ENCODE measurements around the gene LDLRAD4.

DNA sequence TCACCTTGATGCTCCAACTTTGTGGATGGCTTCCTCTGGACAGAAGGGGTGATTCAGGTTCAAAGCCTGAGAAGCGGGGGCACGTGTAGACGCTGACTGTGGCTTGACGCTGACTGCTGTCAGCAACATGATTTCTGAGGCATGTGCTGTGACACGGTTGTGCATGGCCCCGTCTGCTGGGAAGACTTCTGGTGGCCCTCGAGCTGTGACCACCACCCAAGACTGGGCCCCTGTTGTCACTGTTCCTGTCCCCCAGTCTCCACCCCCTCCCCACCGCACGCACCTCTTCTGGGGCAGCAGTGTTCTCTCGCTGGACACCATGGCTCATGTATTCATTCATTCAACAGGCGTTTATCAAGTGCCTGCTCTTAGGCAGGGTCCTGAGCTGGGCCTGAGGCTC lies 262.8 kb downstream of the LDLRAD4 start:
- TF ChIP-seq, protein P1, sequence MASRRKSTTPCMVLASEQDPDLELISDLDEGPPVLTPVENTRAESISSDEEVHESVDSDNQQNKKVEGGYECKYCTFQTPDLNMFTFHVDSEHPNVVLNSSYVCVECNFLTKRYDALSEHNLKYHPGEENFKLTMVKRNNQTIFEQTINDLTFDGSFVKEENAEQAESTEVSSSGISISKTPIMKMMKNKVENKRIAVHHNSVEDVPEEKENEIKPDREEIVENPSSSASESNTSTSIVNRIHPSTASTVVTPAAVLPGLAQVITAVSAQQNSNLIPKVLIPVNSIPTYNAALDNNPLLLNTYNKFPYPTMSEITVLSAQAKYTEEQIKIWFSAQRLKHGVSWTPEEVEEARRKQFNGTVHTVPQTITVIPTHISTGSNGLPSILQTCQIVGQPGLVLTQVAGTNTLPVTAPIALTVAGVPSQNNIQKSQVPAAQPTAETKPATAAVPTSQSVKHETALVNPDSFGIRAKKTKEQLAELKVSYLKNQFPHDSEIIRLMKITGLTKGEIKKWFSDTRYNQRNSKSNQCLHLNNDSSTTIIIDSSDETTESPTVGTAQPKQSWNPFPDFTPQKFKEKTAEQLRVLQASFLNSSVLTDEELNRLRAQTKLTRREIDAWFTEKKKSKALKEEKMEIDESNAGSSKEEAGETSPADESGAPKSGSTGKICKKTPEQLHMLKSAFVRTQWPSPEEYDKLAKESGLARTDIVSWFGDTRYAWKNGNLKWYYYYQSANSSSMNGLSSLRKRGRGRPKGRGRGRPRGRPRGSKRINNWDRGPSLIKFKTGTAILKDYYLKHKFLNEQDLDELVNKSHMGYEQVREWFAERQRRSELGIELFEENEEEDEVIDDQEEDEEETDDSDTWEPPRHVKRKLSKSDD (conservative IDR thresholded peaks at IDR 0.05; ENCODE audit: low read length) = no peak
- TF ChIP-seq EZH2 (IDR thresholded peaks at IDR 0.05; ENCODE audit: borderline replicate concordance, low read depth, low read length) = no peak
- TF ChIP-seq FOS (IDR thresholded peaks at IDR 0.05; ENCODE audit: extremely low read depth, insufficient read length) = no peak
- no peak for TF ChIP-seq HOXB6 (CRISPR knock-in tag; IDR thresholded peaks at IDR 0.05; ENCODE audit: borderline replicate concordance)
- TF ChIP-seq, protein P2, sequence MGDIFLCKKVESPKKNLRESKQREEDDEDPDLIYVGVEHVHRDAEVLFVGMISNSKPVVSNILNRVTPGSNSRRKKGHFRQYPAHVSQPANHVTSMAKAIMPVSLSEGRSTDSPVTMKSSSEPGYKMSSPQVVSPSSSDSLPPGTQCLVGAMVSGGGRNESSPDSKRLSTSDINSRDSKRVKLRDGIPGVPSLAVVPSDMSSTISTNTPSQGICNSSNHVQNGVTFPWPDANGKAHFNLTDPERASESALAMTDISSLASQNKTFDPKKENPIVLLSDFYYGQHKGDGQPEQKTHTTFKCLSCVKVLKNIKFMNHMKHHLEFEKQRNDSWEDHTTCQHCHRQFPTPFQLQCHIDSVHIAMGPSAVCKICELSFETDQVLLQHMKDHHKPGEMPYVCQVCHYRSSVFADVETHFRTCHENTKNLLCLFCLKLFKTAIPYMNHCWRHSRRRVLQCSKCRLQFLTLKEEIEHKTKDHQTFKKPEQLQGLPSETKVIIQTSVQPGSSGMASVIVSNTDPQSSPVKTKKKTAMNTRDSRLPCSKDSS (IDR thresholded peaks at IDR 0.05; ENCODE audit: low read depth, partially characterized antibody) = no peak

All from K562 (cell line).